MCF 10A (cell line): ENCODE results near the gene GEMIN7. TPM values are rescaled to one million over a fixed set of nuclear protein-coding genes. Genes with fewer than 3 reads are reported as not detected.

ENCODE experiments used
- BruUV-seq: library from RNA; stranded (reverse); fragments of 400-500 nt; replicated peaks from 2 replicates; lab custom pipeline; 2021; lab: Mats Ljungman, UMichigan
- CTCF ChIA-PET: fragments of 300-600 bp; sonication (Branson Sonifier 250); formaldehyde crosslinking; extraction: SDS; loops from one replicate; lab custom pipeline; 2021; ENCODE audit warnings: antibody characterized with exemption, inconsistent platforms; lab: Yijun Ruan, JAX
- POLR2A ChIA-PET: fragments of 300-600, 350-650 bp; sonication (Branson Sonifier 250); formaldehyde crosslinking; extraction: SDS; loops from one replicate; lab custom pipeline; 2020; ENCODE audit warnings: antibody characterized with exemption, inconsistent platforms; lab: Yijun Ruan, JAX
- DNase-seq: peaks from one replicate; pipeline ENCODE4 v3.0.0-alpha.2; 2018; ENCODE audit not compliant: unreplicated experiment
- H3K27ac Mint-ChIP-seq: one replicate; pipeline ENCODE4 v1.8.0; 2022; ENCODE audit warnings: mild to moderate bottlenecking, low read depth, mixed read lengths; ENCODE audit not compliant: unreplicated experiment
- H3K27me3 Mint-ChIP-seq: one replicate; pipeline ENCODE4 v1.8.0; 2022; ENCODE audit warnings: mixed read lengths; ENCODE audit not compliant: insufficient read depth, unreplicated experiment
- H3K36me3 Mint-ChIP-seq: one replicate; pipeline ENCODE4 v1.8.0; 2022; ENCODE audit warnings: mild to moderate bottlenecking, moderate library complexity, mixed read lengths; ENCODE audit not compliant: insufficient read depth, unreplicated experiment
- H3K4me1 Mint-ChIP-seq: one replicate; pipeline ENCODE4 v1.8.0; 2022; ENCODE audit warnings: mixed read lengths; ENCODE audit not compliant: insufficient read depth, unreplicated experiment
- H3K4me3 Mint-ChIP-seq: one replicate; pipeline ENCODE4 v1.8.0; 2022; ENCODE audit warnings: mild to moderate bottlenecking, moderate library complexity, mixed read lengths; ENCODE audit not compliant: unreplicated experiment
- H3K9me3 Mint-ChIP-seq: one replicate; pipeline ENCODE4 v1.8.0; 2022; ENCODE audit warnings: mixed read lengths; ENCODE audit not compliant: unreplicated experiment
- intact Hi-C: fragments of 100-400 bp; cut with micrococcal nuclease; formaldehyde crosslinking; loops from 2 replicates; pipeline ENCODE4 v1.14.1; 2022
- total RNA-seq: library from RNA; stranded (reverse); gene quantifications from 2 replicates; pipeline ENCODE4 v1.2.3, GENCODE V29; 2022
- TF ChIP-seq, protein P1 (sequence below): fragments of 200-600 bp; IDR thresholded peaks from one replicate; pipeline ENCODE4 v1.8.0; 2022; ENCODE audit warnings: antibody characterized with exemption, mild to moderate bottlenecking; ENCODE audit not compliant: unreplicated experiment

GEMIN7 gene
- total RNA-seq, 1 experiment from 2014 or later = 21.0 TPM

DNA sequence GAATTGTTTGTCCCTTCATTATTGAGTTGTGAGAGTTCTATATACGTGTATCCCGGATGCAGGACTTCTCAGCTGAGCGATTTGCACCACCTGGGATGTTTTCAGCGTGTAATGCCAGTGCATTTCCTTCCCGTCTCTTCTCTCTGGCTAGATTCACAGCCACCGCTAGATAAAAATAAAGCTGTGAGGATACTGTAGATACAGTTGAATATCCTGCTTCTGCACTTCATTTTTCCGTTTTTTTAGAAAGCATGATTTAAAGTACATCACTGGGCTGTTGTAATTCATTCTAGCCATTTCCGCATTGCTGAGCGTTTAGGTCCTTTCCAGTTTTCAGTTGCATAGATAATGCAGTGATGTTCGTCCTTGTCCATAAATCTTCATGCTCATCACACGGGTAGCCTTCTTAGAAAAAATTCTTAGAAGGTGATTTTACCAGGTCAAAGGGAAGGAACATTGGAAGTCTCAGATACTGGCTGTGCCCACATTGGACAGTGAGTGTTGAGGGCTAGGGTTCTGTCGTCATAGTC is 28.6 kb downstream of the GEMIN7 start:
- Mint-ChIP-seq H3K36me3 (peaks cover 6% of the 10 kb centered on the region), H3K27me3 (no peaks in the 10 kb centered on the region), H3K4me3 (no peak overlapping the region), H3K27ac (no peak overlapping the region), H3K4me1 (peaks cover 12% of the 10 kb centered on the region), H3K9me3 (no peaks in the 10 kb centered on the region)
- TF ChIP-seq, protein P1, sequence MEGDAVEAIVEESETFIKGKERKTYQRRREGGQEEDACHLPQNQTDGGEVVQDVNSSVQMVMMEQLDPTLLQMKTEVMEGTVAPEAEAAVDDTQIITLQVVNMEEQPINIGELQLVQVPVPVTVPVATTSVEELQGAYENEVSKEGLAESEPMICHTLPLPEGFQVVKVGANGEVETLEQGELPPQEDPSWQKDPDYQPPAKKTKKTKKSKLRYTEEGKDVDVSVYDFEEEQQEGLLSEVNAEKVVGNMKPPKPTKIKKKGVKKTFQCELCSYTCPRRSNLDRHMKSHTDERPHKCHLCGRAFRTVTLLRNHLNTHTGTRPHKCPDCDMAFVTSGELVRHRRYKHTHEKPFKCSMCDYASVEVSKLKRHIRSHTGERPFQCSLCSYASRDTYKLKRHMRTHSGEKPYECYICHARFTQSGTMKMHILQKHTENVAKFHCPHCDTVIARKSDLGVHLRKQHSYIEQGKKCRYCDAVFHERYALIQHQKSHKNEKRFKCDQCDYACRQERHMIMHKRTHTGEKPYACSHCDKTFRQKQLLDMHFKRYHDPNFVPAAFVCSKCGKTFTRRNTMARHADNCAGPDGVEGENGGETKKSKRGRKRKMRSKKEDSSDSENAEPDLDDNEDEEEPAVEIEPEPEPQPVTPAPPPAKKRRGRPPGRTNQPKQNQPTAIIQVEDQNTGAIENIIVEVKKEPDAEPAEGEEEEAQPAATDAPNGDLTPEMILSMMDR = no peak
- intact Hi-C loops = no loop called here
- ChIA-PET CTCF (interaction anchor here (0.6 to 1.0 kb wide), 2 partner anchors 15 to 393 kb away, joined by 3 read pairs; no protein-coding TSS in a partner anchor), POLR2A (interaction anchor here (0.6 kb wide), 1 partner anchor 9 kb away, joined by 3 read pairs; no protein-coding TSS in a partner anchor)
- no peak for DNase-seq
- no TSS peak for BruUV-seq

DNA sequence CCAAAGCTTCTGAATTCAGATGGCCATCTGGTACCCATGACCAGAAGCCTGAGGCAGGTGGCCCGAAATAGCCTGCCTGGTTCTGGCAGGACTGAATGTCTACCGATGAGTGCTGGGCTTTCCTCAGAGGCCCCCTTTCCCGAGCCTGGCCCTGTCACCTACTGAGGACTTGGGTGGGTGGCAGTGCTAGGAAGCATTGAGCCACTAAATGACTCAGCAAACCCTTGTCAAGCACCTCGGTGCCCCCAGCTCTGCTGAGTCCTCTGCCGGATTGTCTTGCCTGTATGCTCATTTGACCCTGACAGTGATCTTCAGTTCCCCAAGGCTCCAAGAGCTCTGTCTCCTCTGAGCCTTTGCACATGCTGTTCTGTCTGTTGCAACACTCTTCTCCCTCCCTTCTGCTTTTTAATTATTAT is 31.8 kb downstream of the GEMIN7 start:
- H3K4me1 Mint-ChIP-seq = no peaks in the 10 kb centered on the region
- intact Hi-C loops = no loop called here
- POLR2A ChIA-PET = interaction anchor here (0.7 kb wide), 1 partner anchor 13 kb away, joined by 3 read pairs; no protein-coding TSS in a partner anchor
- TF ChIP-seq, protein P1 = no peak
- no peak for DNase-seq
- no peaks in the 10 kb centered on the region for H3K9me3 Mint-ChIP-seq
- no peaks in the 10 kb centered on the region for H3K36me3 Mint-ChIP-seq
- no peak overlapping the region for H3K4me3 Mint-ChIP-seq
- CTCF ChIA-PET = no interaction called here
- no peak overlapping the region for H3K27ac Mint-ChIP-seq
- BruUV-seq = no TSS peak
- H3K27me3 Mint-ChIP-seq = no peaks in the 10 kb centered on the region

DNA sequence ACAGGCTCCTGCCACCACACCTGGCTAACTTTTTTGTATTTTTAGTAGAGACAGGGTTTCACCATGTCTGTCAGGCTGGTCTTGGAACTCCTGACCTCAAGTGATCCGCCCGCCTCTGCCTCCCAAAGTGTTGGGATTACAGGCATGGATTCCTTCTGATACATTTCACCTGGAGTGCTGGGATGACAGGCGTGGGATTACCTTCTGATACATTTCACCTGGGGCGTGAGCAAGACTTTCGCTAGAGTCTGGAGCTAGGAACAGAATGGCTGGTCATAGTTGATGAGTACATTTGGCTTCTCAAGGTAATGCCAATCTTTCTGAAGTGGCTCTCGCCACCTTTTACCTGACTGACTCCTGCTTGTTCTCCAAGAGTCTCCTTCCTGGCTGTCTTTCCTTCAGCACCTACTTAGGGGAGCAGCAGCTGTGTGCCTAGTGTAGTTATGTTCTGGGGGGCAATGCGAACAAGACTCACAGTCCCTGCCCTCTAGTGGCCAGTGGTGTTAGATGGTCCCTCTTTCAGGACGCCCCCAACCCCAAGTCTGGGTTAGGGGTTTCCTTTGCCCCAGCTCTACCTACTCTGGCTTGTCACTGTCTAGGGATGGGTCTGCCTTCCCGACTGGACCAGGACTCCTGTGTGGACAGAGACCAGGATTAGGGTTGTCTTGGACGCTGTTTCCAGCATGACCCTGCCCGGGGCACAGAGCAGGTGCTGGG is 33.2 kb downstream of the GEMIN7 start:
- Mint-ChIP-seq H3K27ac (no peak overlapping the region), H3K4me3 (no peak overlapping the region), H3K9me3 (no peaks in the 10 kb centered on the region), H3K36me3 (no peaks in the 10 kb centered on the region), H3K27me3 (no peaks in the 10 kb centered on the region), H3K4me1 (no peaks in the 10 kb centered on the region)
- intact Hi-C loops = no loop called here
- POLR2A ChIA-PET = interaction anchor here (0.6 kb wide), 1 partner anchor 63 kb away, joined by 3 read pairs; no protein-coding TSS in a partner anchor
- CTCF ChIA-PET = interaction anchor here (0.6 to 1.4 kb wide), 5 partner anchors 11 to 569 kb away, joined by 3 to 5 read pairs (median 5); no protein-coding TSS in a partner anchor
- TF ChIP-seq, protein P1 = no peak
- DNase-seq = no peak
- no TSS peak for BruUV-seq

DNA sequence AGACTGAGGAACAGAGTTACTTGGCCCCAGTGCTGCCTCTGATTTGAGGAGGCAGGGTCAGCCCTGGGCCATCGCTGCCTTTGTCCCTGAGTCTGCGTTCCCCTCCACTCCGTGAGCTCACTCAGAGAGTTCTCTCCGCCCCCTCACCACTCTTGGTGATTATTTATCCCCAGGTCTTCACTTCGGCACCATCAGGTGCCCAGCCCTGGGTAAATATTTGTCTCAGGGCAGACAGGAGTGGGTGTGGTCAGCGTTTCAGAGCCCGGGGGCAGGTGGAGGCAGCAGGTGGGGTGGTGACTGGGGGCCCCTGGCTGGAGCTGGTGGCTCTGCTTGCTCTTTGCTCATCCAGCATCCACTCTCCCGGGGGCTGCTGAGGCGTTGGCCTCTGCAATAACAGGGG is 34.6 kb downstream of the GEMIN7 start:
- Mint-ChIP-seq H3K36me3 (no peaks in the 10 kb centered on the region), H3K4me3 (no peak overlapping the region), H3K27ac (no peak overlapping the region), H3K27me3 (no peaks in the 10 kb centered on the region), H3K4me1 (no peaks in the 10 kb centered on the region), H3K9me3 (no peaks in the 10 kb centered on the region)
- intact Hi-C loops = no loop called here
- TF ChIP-seq, protein P1 = no peak
- ChIA-PET POLR2A (interaction anchor here (0.8 kb wide), 1 partner anchor 21 kb away, joined by 3 read pairs; no protein-coding TSS in a partner anchor), CTCF (interaction anchor here (0.6 to 1.4 kb wide), 3 partner anchors 12 to 25 kb away, joined by 3 to 5 read pairs (median 3); no protein-coding TSS in a partner anchor)
- DNase-seq = no peak
- BruUV-seq = no TSS peak
